Measurements from ENCODE around the gene MAP3K15. TPM values are rescaled to one million over a fixed set of nuclear protein-coding genes. Genes with fewer than 3 reads are reported as not detected.

The MAP3K15 gene, protein sequence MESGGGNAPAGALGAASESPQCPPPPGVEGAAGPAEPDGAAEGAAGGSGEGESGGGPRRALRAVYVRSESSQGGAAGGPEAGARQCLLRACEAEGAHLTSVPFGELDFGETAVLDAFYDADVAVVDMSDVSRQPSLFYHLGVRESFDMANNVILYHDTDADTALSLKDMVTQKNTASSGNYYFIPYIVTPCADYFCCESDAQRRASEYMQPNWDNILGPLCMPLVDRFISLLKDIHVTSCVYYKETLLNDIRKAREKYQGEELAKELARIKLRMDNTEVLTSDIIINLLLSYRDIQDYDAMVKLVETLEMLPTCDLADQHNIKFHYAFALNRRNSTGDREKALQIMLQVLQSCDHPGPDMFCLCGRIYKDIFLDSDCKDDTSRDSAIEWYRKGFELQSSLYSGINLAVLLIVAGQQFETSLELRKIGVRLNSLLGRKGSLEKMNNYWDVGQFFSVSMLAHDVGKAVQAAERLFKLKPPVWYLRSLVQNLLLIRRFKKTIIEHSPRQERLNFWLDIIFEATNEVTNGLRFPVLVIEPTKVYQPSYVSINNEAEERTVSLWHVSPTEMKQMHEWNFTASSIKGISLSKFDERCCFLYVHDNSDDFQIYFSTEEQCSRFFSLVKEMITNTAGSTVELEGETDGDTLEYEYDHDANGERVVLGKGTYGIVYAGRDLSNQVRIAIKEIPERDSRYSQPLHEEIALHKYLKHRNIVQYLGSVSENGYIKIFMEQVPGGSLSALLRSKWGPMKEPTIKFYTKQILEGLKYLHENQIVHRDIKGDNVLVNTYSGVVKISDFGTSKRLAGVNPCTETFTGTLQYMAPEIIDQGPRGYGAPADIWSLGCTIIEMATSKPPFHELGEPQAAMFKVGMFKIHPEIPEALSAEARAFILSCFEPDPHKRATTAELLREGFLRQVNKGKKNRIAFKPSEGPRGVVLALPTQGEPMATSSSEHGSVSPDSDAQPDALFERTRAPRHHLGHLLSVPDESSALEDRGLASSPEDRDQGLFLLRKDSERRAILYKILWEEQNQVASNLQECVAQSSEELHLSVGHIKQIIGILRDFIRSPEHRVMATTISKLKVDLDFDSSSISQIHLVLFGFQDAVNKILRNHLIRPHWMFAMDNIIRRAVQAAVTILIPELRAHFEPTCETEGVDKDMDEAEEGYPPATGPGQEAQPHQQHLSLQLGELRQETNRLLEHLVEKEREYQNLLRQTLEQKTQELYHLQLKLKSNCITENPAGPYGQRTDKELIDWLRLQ (N-terminal part only)
- total RNA-seq (1 to 10 TPM in 5 of 7 donors, under 1 TPM in 2; 0.37 to 1.8 (median 1.3) TPM), polyA plus RNA-seq (10 to 100 TPM in 1 of 2 donors, 1 to 10 TPM in 1; 1.5 to 11.6 TPM)
- long read RNA-seq, donor 1, partial matches to known transcripts: 0 of 4 reads
- long read RNA-seq, donor 1, other reads (novel, unspliced or antisense): 2 of 4 reads
- long read RNA-seq, donor 2: 0 reads
- long read RNA-seq, donor 3, full-length matches to known transcripts: 1 of 3 reads
- long read RNA-seq, donor 3, partial matches to known transcripts: 1 of 3 reads
- long read RNA-seq, donor 3, other reads (novel, unspliced or antisense): 1 of 3 reads

DNA sequence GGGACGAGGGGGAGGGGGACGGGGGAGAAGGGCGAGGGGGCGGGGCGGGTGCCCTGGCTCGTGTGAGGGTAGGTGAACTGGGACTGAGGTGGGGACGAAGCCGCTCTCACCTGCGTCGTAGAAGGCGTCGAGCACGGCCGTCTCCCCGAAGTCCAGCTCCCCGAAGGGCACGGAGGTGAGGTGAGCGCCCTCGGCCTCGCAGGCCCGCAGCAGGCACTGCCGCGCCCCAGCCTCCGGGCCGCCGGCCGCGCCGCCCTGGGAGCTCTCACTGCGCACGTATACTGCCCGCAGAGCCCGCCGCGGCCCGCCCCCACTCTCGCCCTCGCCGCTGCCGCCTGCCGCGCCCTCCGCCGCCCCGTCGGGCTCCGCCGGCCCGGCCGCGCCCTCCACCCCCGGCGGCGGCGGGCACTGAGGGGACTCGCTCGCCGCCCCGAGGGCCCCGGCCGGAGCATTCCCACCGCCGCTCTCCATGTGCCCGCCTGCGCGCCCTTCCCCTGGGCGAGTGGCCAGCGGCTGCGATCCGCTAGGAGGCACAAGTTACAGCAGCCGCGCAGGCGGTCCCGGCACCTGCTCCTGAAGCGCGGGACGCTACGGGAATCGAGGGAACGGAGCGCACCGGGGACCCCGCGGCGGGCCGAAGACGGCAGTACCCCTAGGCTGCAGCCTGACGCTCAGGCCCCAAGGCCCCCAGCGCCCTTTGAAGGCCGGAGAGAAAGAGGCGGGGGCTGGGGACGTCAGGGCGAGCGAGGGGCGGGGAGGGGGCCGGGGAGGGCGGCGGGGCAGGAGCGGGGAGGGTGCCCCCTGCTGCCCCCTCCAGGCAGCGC lies at the start of gene MAP3K15:
MAP3K15 (minus strand) TSS at position 718 of the 824 bp plus-strand sequence; CDS start at position 471, 247 bp downstream.
- Histone ChIP-seq H3K4me3 (peak within 1 kb of the TSS; percentile 30), H3K27me3 (no peaks in the 10 kb centered on the region), H3K27ac (no peak within 1 kb of the TSS), H3K36me3 (no peaks in the 10 kb centered on the region), H3K4me1 (ENCODE audit: insufficient read depth) (no peaks in the 10 kb centered on the region), H3K9me3 (no peaks in the 10 kb centered on the region)
- intact Hi-C loops (cut with DNase I): no loop called here
- 30 to 44% (median 34%) methylated on average over 53 to 97 of the region's 100 CpGs for WGBS, 3 donors
- peak; percentile 21 to 62 (median 29) for DNase-seq
- TF ChIP-seq, protein P1, sequence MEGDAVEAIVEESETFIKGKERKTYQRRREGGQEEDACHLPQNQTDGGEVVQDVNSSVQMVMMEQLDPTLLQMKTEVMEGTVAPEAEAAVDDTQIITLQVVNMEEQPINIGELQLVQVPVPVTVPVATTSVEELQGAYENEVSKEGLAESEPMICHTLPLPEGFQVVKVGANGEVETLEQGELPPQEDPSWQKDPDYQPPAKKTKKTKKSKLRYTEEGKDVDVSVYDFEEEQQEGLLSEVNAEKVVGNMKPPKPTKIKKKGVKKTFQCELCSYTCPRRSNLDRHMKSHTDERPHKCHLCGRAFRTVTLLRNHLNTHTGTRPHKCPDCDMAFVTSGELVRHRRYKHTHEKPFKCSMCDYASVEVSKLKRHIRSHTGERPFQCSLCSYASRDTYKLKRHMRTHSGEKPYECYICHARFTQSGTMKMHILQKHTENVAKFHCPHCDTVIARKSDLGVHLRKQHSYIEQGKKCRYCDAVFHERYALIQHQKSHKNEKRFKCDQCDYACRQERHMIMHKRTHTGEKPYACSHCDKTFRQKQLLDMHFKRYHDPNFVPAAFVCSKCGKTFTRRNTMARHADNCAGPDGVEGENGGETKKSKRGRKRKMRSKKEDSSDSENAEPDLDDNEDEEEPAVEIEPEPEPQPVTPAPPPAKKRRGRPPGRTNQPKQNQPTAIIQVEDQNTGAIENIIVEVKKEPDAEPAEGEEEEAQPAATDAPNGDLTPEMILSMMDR (IDR thresholded peaks at IDR 0.05): no peak
- no peak for TF ChIP-seq POLR2A (IDR thresholded peaks at IDR 0.05)
- TF ChIP-seq EP300 (IDR thresholded peaks at IDR 0.05): no peak

DNA sequence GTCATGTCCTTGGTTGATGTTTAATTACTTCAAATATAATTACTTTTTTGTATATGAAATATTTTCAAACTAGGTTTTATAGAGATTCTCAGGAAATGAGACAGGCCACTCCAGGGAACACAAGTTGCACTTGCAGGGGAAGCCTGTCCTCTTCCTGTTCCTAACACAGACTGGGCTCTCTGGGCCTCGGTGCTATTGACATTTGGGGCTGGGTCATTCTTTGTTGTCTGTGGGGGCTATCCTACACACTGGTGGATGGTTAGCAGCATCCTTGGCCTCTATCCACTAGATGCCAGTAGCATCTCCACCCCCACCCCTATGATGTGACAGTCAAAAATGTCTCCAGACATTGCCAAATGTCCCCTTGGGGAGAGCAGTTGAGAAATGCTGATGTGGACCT lies 49.3 kb upstream of the MAP3K15 start:
- TF ChIP-seq EP300 (IDR thresholded peaks at IDR 0.05): no peak
- no peak for TF ChIP-seq POLR2A (IDR thresholded peaks at IDR 0.05)
- TF ChIP-seq, protein P1 (IDR thresholded peaks at IDR 0.05): no peak
- intact Hi-C loops (cut with DNase I): no loop called here
- Histone ChIP-seq H3K4me3 (no peak overlapping the region), H3K9me3 (no peaks in the 10 kb centered on the region), H3K27me3 (no peaks in the 10 kb centered on the region), H3K36me3 (no peaks in the 10 kb centered on the region), H3K27ac (no peak overlapping the region), H3K4me1 (ENCODE audit: insufficient read depth) (no peaks in the 10 kb centered on the region)
- WGBS, 3 donors: 65 to 72% (median 70%) methylated on average over 1 of the region's 1 CpG
- DNase-seq: no peak

DNA sequence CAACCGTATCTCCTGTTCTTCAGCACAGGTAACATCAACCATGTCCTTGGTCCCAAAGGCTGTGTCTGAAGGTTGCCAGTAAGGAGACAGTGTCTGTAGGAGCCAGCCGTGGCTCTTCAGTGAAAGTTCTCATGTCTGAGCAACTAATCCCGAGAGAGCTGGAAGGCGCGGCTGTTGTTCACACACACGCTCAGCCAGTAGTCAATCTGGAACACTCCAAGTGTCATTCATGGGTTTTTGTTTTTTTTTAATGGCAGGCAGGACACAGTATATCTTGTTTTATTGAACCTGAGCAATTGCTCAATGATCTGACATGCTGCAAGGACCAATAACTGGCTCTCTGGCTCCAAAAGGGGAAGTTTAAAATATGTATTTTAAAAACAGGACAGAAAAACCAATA lies 48.4 kb upstream of the MAP3K15 start:
- Histone ChIP-seq H3K9me3 (no peaks in the 10 kb centered on the region), H3K4me3 (no peak overlapping the region), H3K27me3 (no peaks in the 10 kb centered on the region), H3K27ac (no peak overlapping the region), H3K4me1 (ENCODE audit: insufficient read depth) (no peaks in the 10 kb centered on the region), H3K36me3 (no peaks in the 10 kb centered on the region)
- intact Hi-C loops (cut with DNase I): no loop called here
- TF ChIP-seq, protein P1 (IDR thresholded peaks at IDR 0.05): no peak
- TF ChIP-seq EP300 (IDR thresholded peaks at IDR 0.05) (no peak), POLR2A (IDR thresholded peaks at IDR 0.05) (no peak)
- 88 to 93% (median 91%) methylated on average over 6 of the region's 6 CpGs for WGBS, 3 donors
- DNase-seq: no peak
